Vagina (tissue), 2 donors: Measurements from ENCODE around the gene NOB1.

Source experiments
- CTCF ChIP-seq, 3 experiments: fragments of 450-650 bp in 2 of 3; fragments of 200-600 bp in 1 of 3; sonication (generic) in 1 of 3; IDR thresholded peaks; one replicate each; pipeline ENCODE4 v1.5.1; 2017 to 2019; ENCODE audit warnings: antibody characterized with exemption in 3 of 3, mild to moderate bottlenecking in 2 of 3, moderate library complexity in 2 of 3
- POLR2A ChIP-seq, 2 donors: fragments of 450-650 bp; IDR thresholded peaks; one replicate each; pipeline ENCODE4 v1.6.1; 2017; ENCODE audit warnings: antibody characterized with exemption in 2 of 2, mild to moderate bottlenecking in 2 of 2, moderate library complexity in 2 of 2

- TF ChIP-seq CTCF (IDR thresholded peaks at IDR 0.05), result no peak
- no peak for TF ChIP-seq POLR2A (IDR thresholded peaks at IDR 0.05)
Observed at GRCh38 chr16:69724414-69724873, 30.3 kb downstream of the NOB1 start.
